H54 (cell line): Measurements from ENCODE around the gene ZFP64.
"Not testable (repeated sequence)": the region's sequence is repeated elsewhere in the genome, so short reads cannot be mapped to it uniquely, and the experiment has no call there.

Experiments
- DNase-seq: peaks from one replicate; pipeline ENCODE4 v3.0.0; 2011; ENCODE audit warnings: low spot score, mixed read lengths; ENCODE audit not compliant: insufficient read length
- FAIRE-seq: peaks from 3 replicates; lab custom pipeline; 2011; peaks lifted over from hg19 to GRCh38; lab: Jason Lieb, UNC
- POLR2A ChIP-seq: IDR thresholded peaks from 2 replicates; pipeline ENCODE4 v1.6.1; 2011; ENCODE audit warnings: low read depth, mild to moderate bottlenecking, low read length

Gene ZFP64

GRCh38 chr20:52160621-52161204 lies 30.9 kb downstream of the ZFP64 start:
- no peak for FAIRE-seq
- no peak for DNase-seq
- TF ChIP-seq POLR2A = no peak

GRCh38 chr20:52160049-52160570 lies 31.5 kb downstream of the ZFP64 start:
- FAIRE-seq (no peak), DNase-seq (no peak)
- no peak for TF ChIP-seq POLR2A

DNA sequence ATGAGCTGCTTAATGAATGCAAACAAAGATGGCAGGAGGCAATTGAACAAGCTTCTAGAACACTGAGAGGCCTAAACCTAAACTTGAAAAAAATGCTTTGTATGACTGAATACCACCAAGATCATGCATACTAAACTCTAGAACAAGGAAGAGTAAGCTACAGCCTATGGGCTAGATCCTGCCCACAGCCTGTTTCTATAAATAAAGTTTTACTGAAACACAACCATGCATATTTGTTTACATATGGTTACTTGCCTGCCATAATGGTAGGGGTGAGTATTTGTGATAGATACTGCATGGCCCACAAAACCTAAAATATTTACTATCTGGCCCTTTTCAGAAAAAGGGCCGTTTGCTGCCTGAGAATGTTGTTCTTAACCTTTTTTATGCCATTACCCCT lies 37.0 kb downstream of the ZFP64 start:
- TF ChIP-seq POLR2A = no peak
- no peak for DNase-seq
- FAIRE-seq = no peak

GRCh38 chr20:52153896-52154295 lies 37.7 kb downstream of the ZFP64 start:
- DNase-seq (no peak), FAIRE-seq (no peak)
- TF ChIP-seq POLR2A = no peak

GRCh38 chr20:52152921-52153320 lies 38.7 kb downstream of the ZFP64 start:
- no peak for DNase-seq
- no peak for TF ChIP-seq POLR2A
- FAIRE-seq = no peak

- TF ChIP-seq POLR2A = no peak
- no peak for FAIRE-seq
- DNase-seq = no peak
Observed at GRCh38 chr20:52152416-52152815, 39.2 kb downstream of the ZFP64 start.

- TF ChIP-seq POLR2A = no peak
- FAIRE-seq (peak; percentile 86), DNase-seq (peak; percentile 19)
Observed at GRCh38 chr20:52150440-52151258, 40.9 kb downstream of the ZFP64 start.

- no peak for TF ChIP-seq POLR2A
- DNase-seq (no peak), FAIRE-seq (no peak)
Observed at GRCh38 chr20:52145587-52145986, 46.0 kb downstream of the ZFP64 start.

DNA sequence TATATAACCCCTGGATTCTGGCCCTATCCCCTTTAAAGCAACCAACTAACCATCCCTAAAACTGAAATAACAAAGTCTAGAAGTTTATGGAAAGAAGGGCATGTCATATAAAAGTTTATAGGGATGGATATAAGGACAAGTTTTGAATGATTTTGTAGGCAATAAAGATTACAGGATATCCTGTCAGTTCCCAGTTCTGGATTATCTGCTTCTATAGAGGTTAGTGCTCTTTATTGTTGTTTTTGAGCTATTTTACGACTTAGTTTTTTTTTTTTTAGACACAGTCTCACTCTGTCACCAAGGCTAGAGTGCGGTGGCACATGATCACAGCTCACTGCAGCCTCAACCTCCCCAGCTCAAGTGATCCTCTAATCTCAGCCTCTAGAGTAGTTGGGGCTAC lies 48.3 kb downstream of the ZFP64 start:
- DNase-seq (no peak), FAIRE-seq (no peak)
- TF ChIP-seq POLR2A = no peak

- no peak for TF ChIP-seq POLR2A
- no peak for FAIRE-seq
- DNase-seq = no peak
Observed at GRCh38 chr20:52142757-52143156, 48.8 kb downstream of the ZFP64 start.

GRCh38 chr20:52139986-52140385 lies 51.6 kb downstream of the ZFP64 start:
- no peak for TF ChIP-seq POLR2A
- DNase-seq (no peak), FAIRE-seq (no peak)

- no peak for TF ChIP-seq POLR2A
- FAIRE-seq (no peak), DNase-seq (no peak)
Observed at GRCh38 chr20:52137850-52138249, 53.7 kb downstream of the ZFP64 start.

- not testable (repeated sequence) for FAIRE-seq, DNase-seq
Observed at GRCh38 chr20:52133714-52134113, 57.9 kb downstream of the ZFP64 start.

DNA sequence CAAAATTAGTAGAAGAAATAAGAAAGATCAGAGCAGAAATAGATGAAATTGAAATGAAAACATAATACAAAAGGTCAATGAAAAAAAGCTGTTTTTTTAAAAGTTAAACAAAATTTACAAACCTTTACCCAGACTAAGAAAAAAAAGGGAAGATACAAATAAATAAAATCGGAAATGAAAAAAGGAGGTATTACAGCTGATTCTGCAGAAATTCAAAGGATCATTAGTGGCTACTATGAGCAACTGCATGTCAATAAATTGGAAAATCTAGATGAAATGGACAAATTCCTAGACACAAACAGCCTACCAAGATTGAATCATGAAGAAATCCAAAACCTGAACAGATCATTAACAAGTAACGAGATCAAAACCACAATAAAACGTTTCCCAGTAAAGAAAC lies 59.2 kb downstream of the ZFP64 start:
- TF ChIP-seq POLR2A = no peak
- DNase-seq = no peak
- FAIRE-seq = no peak
